ENCODE measurements around the gene RNASEL.
A peak's percentile ranks its signal among the peaks of the same experiment; 100 is the strongest.

Gene RNASEL

DNA sequence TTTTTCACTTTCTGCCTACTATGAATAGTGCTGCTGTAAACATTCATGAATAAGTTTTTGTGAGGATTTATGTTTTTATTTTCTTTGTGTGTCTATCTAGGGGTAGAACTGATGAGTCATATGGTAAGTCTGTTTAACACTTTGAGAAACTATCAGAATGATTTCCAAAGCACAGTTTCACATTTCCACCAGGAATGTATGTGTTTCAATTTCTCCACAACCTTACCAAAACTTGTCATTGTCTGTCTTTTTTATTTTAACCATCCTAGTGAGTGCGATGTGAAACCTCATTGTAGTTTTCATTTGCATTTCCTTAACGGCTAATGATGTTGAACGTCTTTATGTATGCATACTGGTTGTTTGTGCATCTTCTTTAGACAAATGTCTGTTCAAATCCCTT, 23.5 kb downstream of the RNASEL start:
- Histone ChIP-seq H3K4me3 (ENCODE audit: low read depth, low read length) (no peak overlapping the region), H3K4me1 (ENCODE audit: control insufficient read depth, insufficient read depth, low read length) (no peaks in the 10 kb centered on the region), H3K9me3 (ENCODE audit: control insufficient read depth, insufficient read depth, low read depth, low read length) (no peaks in the 10 kb centered on the region), H3K27ac (ENCODE audit: extremely low read depth, low read depth, low read length) (no peak overlapping the region), H3K36me3 (ENCODE audit: control insufficient read depth in 2 of 2, insufficient read depth in 1 of 2, low read length in 2 of 2) (no peaks in the 10 kb centered on the region)
- TF ChIP-seq ZNF248 (tag by site-specific recombination; IDR thresholded peaks at IDR 0.05): no peak
- TF ChIP-seq ZNF354C (tag by site-specific recombination; IDR thresholded peaks at IDR 0.05; ENCODE audit: borderline replicate concordance, low read depth): no peak
- TF ChIP-seq, protein P1, sequence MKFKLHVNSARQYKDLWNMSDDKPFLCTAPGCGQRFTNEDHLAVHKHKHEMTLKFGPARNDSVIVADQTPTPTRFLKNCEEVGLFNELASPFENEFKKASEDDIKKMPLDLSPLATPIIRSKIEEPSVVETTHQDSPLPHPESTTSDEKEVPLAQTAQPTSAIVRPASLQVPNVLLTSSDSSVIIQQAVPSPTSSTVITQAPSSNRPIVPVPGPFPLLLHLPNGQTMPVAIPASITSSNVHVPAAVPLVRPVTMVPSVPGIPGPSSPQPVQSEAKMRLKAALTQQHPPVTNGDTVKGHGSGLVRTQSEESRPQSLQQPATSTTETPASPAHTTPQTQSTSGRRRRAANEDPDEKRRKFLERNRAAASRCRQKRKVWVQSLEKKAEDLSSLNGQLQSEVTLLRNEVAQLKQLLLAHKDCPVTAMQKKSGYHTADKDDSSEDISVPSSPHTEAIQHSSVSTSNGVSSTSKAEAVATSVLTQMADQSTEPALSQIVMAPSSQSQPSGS (tag by site-specific recombination; IDR thresholded peaks at IDR 0.05; ENCODE audit: low read depth): no peak
- ChIA-PET CTCF (interaction anchor here (2.0 kb wide), 1 partner anchor 31 kb away, joined by 8 read pairs; no protein-coding TSS in a partner anchor), POLR2A (no interaction called here)

GRCh38 chr1:182564406-182565004, 24.6 kb downstream of the RNASEL start:
- Histone ChIP-seq H3K4me1 (ENCODE audit: control insufficient read depth, insufficient read depth, low read length) (no peaks in the 10 kb centered on the region), H3K27ac (ENCODE audit: extremely low read depth, low read depth, low read length) (no peak overlapping the region)

More at GRCh38 chr1:182564406-182565004, 24.6 kb downstream of the RNASEL start:
- H3K36me3 ChIP-seq (ENCODE audit: control insufficient read depth in 2 of 2, insufficient read depth in 1 of 2, low read length in 2 of 2): no peaks in the 10 kb centered on the region
- CTCF ChIA-PET: no interaction called here
- POLR2A ChIA-PET: no interaction called here
- TF ChIP-seq ZNF518A (tag by site-specific recombination; conservative IDR thresholded peaks at IDR 0.05; ENCODE audit: low read depth) (no peak), ZNF830 (tag by site-specific recombination; IDR thresholded peaks at IDR 0.05; ENCODE audit: low read depth) (no peak), OSR2 (tag by site-specific recombination; IDR thresholded peaks at IDR 0.05) (no peak), ZBTB48 (tag by site-specific recombination; IDR thresholded peaks at IDR 0.05) (no peak), GLI2 (tag by site-specific recombination; IDR thresholded peaks at IDR 0.05; ENCODE audit: borderline replicate concordance, low read depth) (no peak), ZNF391 (tag by site-specific recombination; IDR thresholded peaks at IDR 0.05; ENCODE audit: borderline replicate concordance, low read depth) (no peak)
- TF ChIP-seq, protein P2, sequence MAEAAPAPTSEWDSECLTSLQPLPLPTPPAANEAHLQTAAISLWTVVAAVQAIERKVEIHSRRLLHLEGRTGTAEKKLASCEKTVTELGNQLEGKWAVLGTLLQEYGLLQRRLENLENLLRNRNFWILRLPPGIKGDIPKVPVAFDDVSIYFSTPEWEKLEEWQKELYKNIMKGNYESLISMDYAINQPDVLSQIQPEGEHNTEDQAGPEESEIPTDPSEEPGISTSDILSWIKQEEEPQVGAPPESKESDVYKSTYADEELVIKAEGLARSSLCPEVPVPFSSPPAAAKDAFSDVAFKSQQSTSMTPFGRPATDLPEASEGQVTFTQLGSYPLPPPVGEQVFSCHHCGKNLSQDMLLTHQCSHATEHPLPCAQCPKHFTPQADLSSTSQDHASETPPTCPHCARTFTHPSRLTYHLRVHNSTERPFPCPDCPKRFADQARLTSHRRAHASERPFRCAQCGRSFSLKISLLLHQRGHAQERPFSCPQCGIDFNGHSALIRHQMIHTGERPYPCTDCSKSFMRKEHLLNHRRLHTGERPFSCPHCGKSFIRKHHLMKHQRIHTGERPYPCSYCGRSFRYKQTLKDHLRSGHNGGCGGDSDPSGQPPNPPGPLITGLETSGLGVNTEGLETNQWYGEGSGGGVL (tag by site-specific recombination; IDR thresholded peaks at IDR 0.05): no peak
- TF ChIP-seq, protein P1 (tag by site-specific recombination; IDR thresholded peaks at IDR 0.05; ENCODE audit: low read depth): peak; percentile 56; the same call in 1 of the 2 replicates
- H3K9me3 ChIP-seq (ENCODE audit: control insufficient read depth, insufficient read depth, low read depth, low read length): no peaks in the 10 kb centered on the region
- H3K4me3 ChIP-seq (ENCODE audit: low read depth, low read length): no peak overlapping the region

All from HEK293 (cell line).